Retinal pigment epithelial cell (primary cell): ENCODE measurements around the gene MARCHF2.

Source experiments
- DNase-seq: peaks from one replicate; pipeline ENCODE4 v3.0.0-alpha.2; 2010; ENCODE audit warnings: low read depth
- H3K4me3 ChIP-seq: 2 replicates; pipeline ENCODE4 v1.5.1; 2011; ENCODE audit warnings: mild to moderate bottlenecking, low read length, control low read depth, moderate library complexity
- CTCF ChIP-seq: conservative IDR thresholded peaks from 2 replicates; pipeline ENCODE4 v1.5.1; 2011; ENCODE audit warnings: low read depth, low read length, control low read depth, inconsistent platforms

The MARCHF2 gene

DNA sequence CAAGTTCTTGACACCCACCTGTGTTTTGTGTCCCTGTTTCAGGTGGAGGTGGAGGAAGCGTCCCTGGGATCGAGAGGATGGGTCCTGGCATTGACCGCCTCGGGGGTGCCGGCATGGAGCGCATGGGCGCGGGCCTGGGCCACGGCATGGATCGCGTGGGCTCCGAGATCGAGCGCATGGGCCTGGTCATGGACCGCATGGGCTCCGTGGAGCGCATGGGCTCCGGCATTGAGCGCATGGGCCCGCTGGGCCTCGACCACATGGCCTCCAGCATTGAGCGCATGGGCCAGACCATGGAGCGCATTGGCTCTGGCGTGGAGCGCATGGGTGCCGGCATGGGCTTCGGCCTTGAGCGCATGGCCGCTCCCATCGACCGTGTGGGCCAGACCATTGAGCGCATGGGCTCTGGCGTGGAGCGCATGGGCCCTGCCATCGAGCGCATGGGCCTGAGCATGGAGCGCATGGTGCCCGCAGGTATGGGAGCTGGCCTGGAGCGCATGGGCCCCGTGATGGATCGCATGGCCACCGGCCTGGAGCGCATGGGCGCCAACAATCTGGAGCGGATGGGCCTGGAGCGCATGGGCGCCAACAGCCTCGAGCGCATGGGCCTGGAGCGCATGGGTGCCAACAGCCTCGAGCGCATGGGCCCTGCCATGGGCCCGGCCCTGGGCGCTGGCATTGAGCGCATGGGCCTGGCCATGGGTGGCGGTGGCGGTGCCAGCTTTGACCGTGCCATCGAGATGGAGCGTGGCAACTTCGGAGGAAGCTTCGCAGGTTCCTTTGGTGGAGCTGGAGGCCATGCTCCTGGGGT, 72.7 kb downstream of the MARCHF2 start:
- no peak for DNase-seq
- no peak for TF ChIP-seq CTCF
- no peak overlapping the region for H3K4me3 ChIP-seq

DNA sequence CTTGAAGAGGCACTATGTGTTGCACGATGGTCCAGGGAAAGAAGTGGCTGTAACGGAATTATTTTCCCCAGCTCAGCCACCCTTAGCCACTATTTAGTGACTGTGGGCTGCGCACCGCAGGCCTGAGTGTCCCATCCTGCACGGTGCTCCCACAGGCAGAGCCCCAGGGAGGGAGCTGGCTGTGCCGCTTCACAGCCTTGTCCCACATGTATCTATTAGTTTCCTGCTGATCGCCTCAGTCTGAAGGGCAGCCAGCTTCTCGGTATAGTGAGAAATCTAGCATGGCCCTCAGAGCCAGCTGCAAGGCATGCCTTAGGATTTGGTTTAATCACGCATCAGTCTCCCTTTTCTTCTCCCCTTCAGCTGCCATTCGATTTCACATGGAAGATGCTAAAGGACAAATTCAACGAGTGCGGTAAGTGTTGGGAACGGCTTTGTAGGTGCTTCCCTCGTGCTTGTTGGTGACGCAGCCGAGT, 73.6 kb downstream of the MARCHF2 start:
- no peak for DNase-seq
- no peak overlapping the region for H3K4me3 ChIP-seq
- no peak for TF ChIP-seq CTCF

DNA sequence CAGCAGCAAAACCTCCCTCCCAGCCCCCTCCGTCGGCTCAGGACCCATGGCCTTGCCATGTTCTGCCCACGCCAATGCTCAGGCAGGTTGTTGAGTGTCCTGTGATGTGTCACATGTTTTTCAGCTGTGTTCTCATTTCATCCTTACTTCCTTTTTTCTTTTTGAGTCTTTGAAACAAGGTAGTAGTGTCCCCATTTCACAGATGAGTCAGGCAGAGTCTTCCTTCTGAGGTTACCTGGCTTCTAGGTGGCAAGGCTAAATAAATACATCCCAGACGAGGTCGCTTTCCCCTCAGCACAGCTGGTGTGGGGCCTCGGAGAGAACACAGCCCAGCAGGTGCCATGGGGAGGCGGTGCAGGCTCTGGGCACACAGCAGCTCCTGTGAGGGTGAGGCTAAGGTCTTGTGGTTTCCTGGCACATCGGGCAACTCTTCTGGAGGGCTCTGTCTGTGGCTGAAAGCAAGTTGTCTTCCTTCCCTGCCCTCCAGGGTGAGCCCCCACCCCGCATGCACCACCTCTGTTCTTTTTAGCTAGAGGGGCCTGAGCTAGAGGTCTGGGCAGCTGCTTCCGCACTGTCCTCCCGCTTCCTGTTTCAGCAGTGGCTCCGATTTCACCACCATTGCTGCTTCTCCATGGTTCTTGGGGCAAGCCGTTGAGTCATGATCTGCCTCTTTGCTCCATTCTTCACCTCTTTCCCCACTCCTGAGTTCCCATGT, 74.2 kb downstream of the MARCHF2 start:
- no peak for TF ChIP-seq CTCF
- no peak overlapping the region for H3K4me3 ChIP-seq
- DNase-seq, result no peak

DNA sequence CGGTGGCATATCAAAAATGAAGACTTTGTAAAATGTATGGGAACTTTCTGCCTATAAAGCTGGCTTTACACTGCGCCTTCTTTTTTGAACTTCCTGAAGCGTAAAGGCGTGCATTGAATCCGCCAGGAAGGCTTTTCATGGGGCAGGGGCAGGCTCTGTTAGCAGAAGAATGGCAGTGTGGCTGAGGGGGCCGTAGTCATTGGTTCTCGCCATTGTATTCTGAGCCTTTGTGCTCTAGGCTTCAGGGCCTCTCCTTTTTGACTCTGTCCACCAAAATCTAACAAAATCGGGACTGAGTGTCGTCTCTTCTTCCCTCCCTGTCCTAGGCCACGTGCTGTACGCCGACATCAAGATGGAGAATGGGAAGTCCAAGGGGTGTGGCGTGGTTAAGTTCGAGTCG, 75.3 kb downstream of the MARCHF2 start:
- H3K4me3 ChIP-seq, result no peak overlapping the region
- no peak for TF ChIP-seq CTCF
- no peak for DNase-seq
